ENCODE results near the gene TNFRSF14. TPM values are rescaled to one million over a fixed set of nuclear protein-coding genes. Genes with fewer than 3 reads are reported as not detected.

TNFRSF14 gene
- total RNA-seq, 6 experiments from 2014 or later = 7.4 to 14.2 (median 11.5) TPM

DNA sequence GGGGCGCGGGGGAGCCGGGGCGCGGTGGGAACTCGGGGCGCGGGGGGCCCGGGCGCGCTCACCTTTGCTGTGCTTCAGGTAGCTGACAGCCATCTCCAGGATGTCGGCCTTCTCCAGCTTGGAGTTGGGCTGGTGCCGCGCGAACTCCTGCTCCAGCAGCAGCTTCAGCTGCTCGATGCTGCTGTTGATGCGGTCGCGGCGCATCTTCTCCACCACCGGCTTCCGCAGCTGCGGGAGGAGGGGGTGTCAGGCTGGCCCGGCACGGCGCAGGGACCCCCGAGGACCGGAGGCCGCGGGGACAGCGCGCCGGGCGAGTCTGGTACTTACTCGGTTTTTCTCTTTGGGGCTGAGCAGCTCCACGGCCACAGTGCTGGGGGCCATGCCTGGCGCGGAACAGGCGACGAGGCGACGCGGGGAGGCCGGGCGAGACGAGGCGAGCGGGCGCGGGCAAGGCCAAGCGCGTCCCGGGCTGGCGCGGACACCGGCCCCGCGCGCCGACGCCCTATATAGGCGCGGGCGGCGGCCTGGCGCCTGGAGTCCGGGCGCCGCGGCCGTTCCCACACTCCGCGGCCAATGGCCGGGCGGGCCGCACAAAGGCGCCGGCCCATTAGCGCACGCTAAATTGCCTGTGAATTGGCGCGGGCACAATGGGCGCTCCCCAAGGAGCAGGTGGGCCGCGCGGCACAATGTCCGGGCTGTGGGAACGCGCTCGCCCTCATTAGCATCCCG, 26.2 kb upstream of the TNFRSF14 start, which contains the start of gene HES5:
TSS of gene HES5 (minus strand) at position 480 of the 729 bp plus-strand sequence. CDS start at position 381, 99 bp downstream.
- Mint-ChIP-seq H3K27me3 (ENCODE audit: insufficient read depth) (peaks cover 8% of the 10 kb centered on the region), H3K9me3 (no peaks in the 10 kb centered on the region), H3K4me3 (peak within 1 kb of the TSS; percentile 13; the same call in 1 of the 2 replicates), H3K4me1 (ENCODE audit: low read depth) (peaks cover 44% of the 10 kb centered on the region), H3K36me3 (ENCODE audit: low read depth) (no peaks in the 10 kb centered on the region), H3K27ac (peak within 1 kb of the TSS; percentile 36; the same call in 1 of the 2 replicates)
- no peak for DNase-seq
- TF ChIP-seq, protein P1, sequence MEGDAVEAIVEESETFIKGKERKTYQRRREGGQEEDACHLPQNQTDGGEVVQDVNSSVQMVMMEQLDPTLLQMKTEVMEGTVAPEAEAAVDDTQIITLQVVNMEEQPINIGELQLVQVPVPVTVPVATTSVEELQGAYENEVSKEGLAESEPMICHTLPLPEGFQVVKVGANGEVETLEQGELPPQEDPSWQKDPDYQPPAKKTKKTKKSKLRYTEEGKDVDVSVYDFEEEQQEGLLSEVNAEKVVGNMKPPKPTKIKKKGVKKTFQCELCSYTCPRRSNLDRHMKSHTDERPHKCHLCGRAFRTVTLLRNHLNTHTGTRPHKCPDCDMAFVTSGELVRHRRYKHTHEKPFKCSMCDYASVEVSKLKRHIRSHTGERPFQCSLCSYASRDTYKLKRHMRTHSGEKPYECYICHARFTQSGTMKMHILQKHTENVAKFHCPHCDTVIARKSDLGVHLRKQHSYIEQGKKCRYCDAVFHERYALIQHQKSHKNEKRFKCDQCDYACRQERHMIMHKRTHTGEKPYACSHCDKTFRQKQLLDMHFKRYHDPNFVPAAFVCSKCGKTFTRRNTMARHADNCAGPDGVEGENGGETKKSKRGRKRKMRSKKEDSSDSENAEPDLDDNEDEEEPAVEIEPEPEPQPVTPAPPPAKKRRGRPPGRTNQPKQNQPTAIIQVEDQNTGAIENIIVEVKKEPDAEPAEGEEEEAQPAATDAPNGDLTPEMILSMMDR (IDR thresholded peaks at IDR 0.05) = no peak

GRCh38 chr1:2530513-2531361, 25.4 kb upstream of the TNFRSF14 start:
- TF ChIP-seq, protein P1 (IDR thresholded peaks at IDR 0.05) = peak; percentile 18; the same call in 1 of the 2 replicates
- peaks cover 46% of the 10 kb centered on the region for H3K4me1 Mint-ChIP-seq (ENCODE audit: low read depth)
- H3K27me3 Mint-ChIP-seq (ENCODE audit: insufficient read depth) = peaks cover 10% of the 10 kb centered on the region
- no peak overlapping the region for H3K4me3 Mint-ChIP-seq
- DNase-seq = peak; percentile 32
- H3K27ac Mint-ChIP-seq = peak overlapping the region; percentile 36; the same call in 1 of the 2 replicates
- H3K9me3 Mint-ChIP-seq = no peaks in the 10 kb centered on the region
- no peaks in the 10 kb centered on the region for H3K36me3 Mint-ChIP-seq (ENCODE audit: low read depth)

DNA sequence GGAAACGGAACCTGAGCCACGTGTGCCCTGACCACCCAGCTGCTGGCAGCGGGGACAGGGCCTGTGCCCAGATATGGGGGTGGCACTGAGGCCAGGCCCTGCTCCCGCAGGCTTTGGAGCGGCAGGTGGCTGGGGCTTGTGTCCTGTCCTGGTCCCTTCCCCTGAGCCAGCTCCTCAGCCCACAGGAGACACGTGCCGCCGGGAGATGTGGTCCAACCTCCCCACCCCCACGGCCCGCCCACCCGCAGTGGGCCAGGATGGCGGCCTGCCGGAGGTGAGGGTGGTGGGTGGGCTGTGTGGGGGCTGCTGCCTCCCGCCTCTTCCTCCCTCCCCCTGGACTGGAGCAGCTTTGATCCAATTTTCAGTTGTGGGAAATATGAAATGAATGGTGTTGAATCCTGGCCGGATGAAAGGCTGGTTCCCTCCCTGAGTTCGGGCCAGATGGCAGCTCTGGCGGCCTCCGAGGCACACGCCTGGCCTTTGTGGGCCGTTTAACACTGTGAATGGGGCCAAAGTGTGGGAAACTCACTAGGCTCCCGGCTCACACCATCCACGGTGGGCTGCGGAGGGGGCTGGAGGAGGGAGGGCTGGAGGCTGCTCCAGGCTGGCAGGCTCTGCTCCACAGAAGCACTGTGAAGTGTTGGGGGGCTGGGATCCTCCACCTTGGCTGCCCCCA, 23.5 kb upstream of the TNFRSF14 start:
- TF ChIP-seq, protein P1 (IDR thresholded peaks at IDR 0.05) = no peak
- Mint-ChIP-seq H3K9me3 (no peaks in the 10 kb centered on the region), H3K36me3 (ENCODE audit: low read depth) (no peaks in the 10 kb centered on the region), H3K4me3 (no peak overlapping the region), H3K27ac (peak overlapping the region; percentile 96), H3K27me3 (ENCODE audit: insufficient read depth) (peaks cover 11% of the 10 kb centered on the region), H3K4me1 (ENCODE audit: low read depth) (peaks cover 43% of the 10 kb centered on the region)
- no peak for DNase-seq

- Mint-ChIP-seq H3K9me3 (no peaks in the 10 kb centered on the region), H3K27ac (peak overlapping the region; percentile 96), H3K36me3 (ENCODE audit: low read depth) (no peaks in the 10 kb centered on the region), H3K27me3 (ENCODE audit: insufficient read depth) (peaks cover 13% of the 10 kb centered on the region), H3K4me3 (peak overlapping the region; percentile 70), H3K4me1 (ENCODE audit: low read depth) (peaks cover 43% of the 10 kb centered on the region)
- TF ChIP-seq, protein P1 (IDR thresholded peaks at IDR 0.05) = no peak
- DNase-seq = peak; percentile 67
Measured at GRCh38 chr1:2533365-2533764, 22.8 kb upstream of the TNFRSF14 start.

DNA sequence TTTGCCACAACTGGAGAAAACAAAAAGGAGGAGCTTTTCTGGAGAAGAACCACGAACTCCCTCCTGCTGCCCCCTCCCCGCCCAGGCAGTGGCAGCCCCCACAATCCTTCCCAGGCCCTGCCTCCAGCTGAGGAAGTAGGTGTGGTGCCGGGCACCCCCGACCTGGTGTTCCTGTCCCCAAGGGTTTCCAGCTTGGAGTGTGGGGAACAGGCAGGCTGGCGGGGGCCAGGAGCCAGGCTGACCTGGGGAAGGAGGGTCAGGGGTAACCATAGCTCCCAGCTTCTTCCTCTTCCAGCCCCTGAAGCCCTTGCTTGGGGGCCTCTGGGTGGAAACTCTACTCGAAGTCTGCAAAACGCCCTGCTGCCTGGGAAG, 21.9 kb upstream of the TNFRSF14 start:
- Mint-ChIP-seq H3K27me3 (ENCODE audit: insufficient read depth) (peaks cover 6% of the 10 kb centered on the region), H3K9me3 (no peaks in the 10 kb centered on the region), H3K4me1 (ENCODE audit: low read depth) (peaks cover 43% of the 10 kb centered on the region), H3K27ac (peak overlapping the region; percentile 96), H3K36me3 (ENCODE audit: low read depth) (no peaks in the 10 kb centered on the region), H3K4me3 (no peak overlapping the region; the same call in 1 of the 2 replicates)
- TF ChIP-seq, protein P1 (IDR thresholded peaks at IDR 0.05) = no peak
- DNase-seq = no peak
